Smooth muscle cell (in vitro differentiated cells): ENCODE results near the gene NAV3. TPM values are rescaled to one million over a fixed set of nuclear protein-coding genes. Genes with fewer than 3 reads are reported as not detected.
A peak's percentile ranks its signal among the peaks of the same experiment; 100 is the strongest.

Source experiments
- DNase-seq: peaks from one replicate; lab custom pipeline; 2025; ENCODE audit not compliant: unreplicated experiment; lab: John Stamatoyannopoulos, UW
- H2AFZ ChIP-seq: fragments of 200-600 bp; sonication (generic); 2 replicates; pipeline ENCODE4 v1.6.0; 2016; ENCODE audit warnings: antibody characterized with exemption, low read depth, mild to moderate bottlenecking
- H3F3A ChIP-seq: fragments of 200-600 bp; sonication (generic); 2 replicates; pipeline ENCODE4 v1.6.0; 2017; ENCODE audit warnings: antibody characterized with exemption, low read depth
- H3K27ac ChIP-seq: fragments of 200-600 bp; sonication (generic); 2 replicates; pipeline ENCODE4 v1.5.1; 2016; ENCODE audit warnings: low read depth, mild to moderate bottlenecking
- H3K27me3 ChIP-seq: fragments of 200-600 bp; sonication (generic); 2 replicates; pipeline ENCODE4 v1.6.1; 2016; ENCODE audit warnings: low read depth, mild to moderate bottlenecking
- H3K36me3 ChIP-seq: fragments of 200-600 bp; sonication (generic); 2 replicates; pipeline ENCODE4 v1.5.1; 2016; ENCODE audit warnings: low read depth
- H3K4me1 ChIP-seq: fragments of 200-600 bp; sonication (generic); 2 replicates; pipeline ENCODE4 v1.5.1; 2016; ENCODE audit warnings: low read depth
- H3K4me2 ChIP-seq: fragments of 200-600 bp; sonication (generic); 2 replicates; pipeline ENCODE4 v1.6.0; 2016; ENCODE audit warnings: mild to moderate bottlenecking
- H3K4me3 ChIP-seq: fragments of 200-600 bp; sonication (generic); 2 replicates; pipeline ENCODE4 v1.5.1; 2016; ENCODE audit warnings: mild to moderate bottlenecking
- H3K79me2 ChIP-seq: fragments of 200-600 bp; sonication (generic); 2 replicates; pipeline ENCODE4 v1.6.0; 2016; ENCODE audit warnings: low read depth, mild to moderate bottlenecking
- H3K9ac ChIP-seq: fragments of 200-600 bp; sonication (generic); 2 replicates; pipeline ENCODE4 v1.6.0; 2016; ENCODE audit warnings: low read depth
- H3K9me3 ChIP-seq: fragments of 200-600 bp; sonication (generic); replicated peaks from 2 replicates; pipeline ENCODE4 v1.5.1; 2016; ENCODE audit warnings: low read depth
- H4K20me1 ChIP-seq: fragments of 200-600 bp; sonication (generic); 2 replicates; pipeline ENCODE4 v1.6.0; 2016; ENCODE audit warnings: low read depth
- CTCF ChIP-seq: fragments of 200-600 bp; sonication (generic); IDR thresholded peaks from 2 replicates; pipeline ENCODE4 v1.5.1; 2017; ENCODE audit warnings: borderline replicate concordance, mild to moderate bottlenecking, antibody characterized with exemption; ENCODE audit not compliant: insufficient read depth, poor library complexity, severe bottlenecking
- WGBS: methylation state at CpG from one replicate; pipeline ENCODE4 v1.1.7; 2016; ENCODE audit warnings: low lambda C conversion rate; 5-methylcytosine and 5-hydroxymethylcytosine counted together
- polyA plus RNA-seq: library from polyadenylated mRNA; unstranded; fragments of >200 nt; fragmentation: Nextera tagmentation; extraction: Ambion mirVana; gene quantifications from 2 replicates; pipeline ENCODE4 v1.2.1, GENCODE V29; 2016
- total RNA-seq: library from RNA; depleted of rRNA; stranded (reverse); fragments of >200 nt; gene quantifications from 2 replicates; pipeline ENCODE4 v1.2.3, GENCODE V29; 2014

The NAV3 gene
- total and polyA plus RNA-seq, 2 experiments from 2014 or later, result 8.0 to 31.0 TPM

- WGBS, result 59% methylated on average over 6 of the region's 6 CpGs
- H2AFZ ChIP-seq, result no peak overlapping the region
- H3K27me3 ChIP-seq, result no peaks in the 10 kb centered on the region
- H3K36me3 ChIP-seq, result no peaks in the 10 kb centered on the region
- no peak overlapping the region for H3K9ac ChIP-seq
- H3K4me1 ChIP-seq, result peaks cover 9% of the 10 kb centered on the region
- no peaks in the 10 kb centered on the region for H3K9me3 ChIP-seq
- TF ChIP-seq CTCF, result no peak
- H4K20me1 ChIP-seq, result no peaks in the 10 kb centered on the region
- no peak overlapping the region for H3K27ac ChIP-seq
- H3K4me2 ChIP-seq, result no peak overlapping the region
- H3F3A ChIP-seq, result no peaks in the 10 kb centered on the region
- no peaks in the 10 kb centered on the region for H3K79me2 ChIP-seq
- DNase-seq, result no peak
- H3K4me3 ChIP-seq, result no peak overlapping the region
These were observed 348.7 kb downstream of the NAV3 start for GRCh38 chr12:78179346-78179745.

GRCh38 chr12:78181544-78182162 is 351.0 kb downstream of the NAV3 start:
- Histone ChIP-seq H4K20me1 (no peaks in the 10 kb centered on the region), H3K36me3 (no peaks in the 10 kb centered on the region), H3K9me3 (no peaks in the 10 kb centered on the region), H3K4me2 (no peak overlapping the region), H3F3A (no peaks in the 10 kb centered on the region), H2AFZ (no peak overlapping the region), H3K4me3 (no peak overlapping the region), H3K27ac (no peak overlapping the region), H3K79me2 (no peaks in the 10 kb centered on the region), H3K4me1 (peaks cover 9% of the 10 kb centered on the region), H3K27me3 (no peaks in the 10 kb centered on the region), H3K9ac (no peak overlapping the region)
- WGBS, result 32% methylated on average over 3 of the region's 3 CpGs
- DNase-seq, result no peak
- peak; percentile 57 for TF ChIP-seq CTCF

GRCh38 chr12:78183824-78184223 is 353.1 kb downstream of the NAV3 start:
- no peaks in the 10 kb centered on the region for H3K9me3 ChIP-seq
- H3K4me1 ChIP-seq, result peaks cover 9% of the 10 kb centered on the region
- DNase-seq, result no peak
- TF ChIP-seq CTCF, result no peak
- H3F3A ChIP-seq, result no peaks in the 10 kb centered on the region
- no peaks in the 10 kb centered on the region for H4K20me1 ChIP-seq
- no peak overlapping the region for H2AFZ ChIP-seq
- no peaks in the 10 kb centered on the region for H3K79me2 ChIP-seq
- H3K36me3 ChIP-seq, result no peaks in the 10 kb centered on the region
- H3K4me3 ChIP-seq, result no peak overlapping the region
- no peak overlapping the region for H3K4me2 ChIP-seq
- no peaks in the 10 kb centered on the region for H3K27me3 ChIP-seq
- no peak overlapping the region for H3K9ac ChIP-seq
- H3K27ac ChIP-seq, result no peak overlapping the region

GRCh38 chr12:78185109-78185508 is 354.4 kb downstream of the NAV3 start:
- no peaks in the 10 kb centered on the region for H3K79me2 ChIP-seq
- H3K4me2 ChIP-seq, result no peak overlapping the region
- no peak overlapping the region for H3K9ac ChIP-seq
- no peak for TF ChIP-seq CTCF
- no peaks in the 10 kb centered on the region for H4K20me1 ChIP-seq
- no peak overlapping the region for H3K27ac ChIP-seq
- H3K4me3 ChIP-seq, result no peak overlapping the region
- no peak overlapping the region for H2AFZ ChIP-seq
- no peaks in the 10 kb centered on the region for H3K27me3 ChIP-seq
- H3K9me3 ChIP-seq, result no peaks in the 10 kb centered on the region
- no peak for DNase-seq
- H3K4me1 ChIP-seq, result no peaks in the 10 kb centered on the region
- H3F3A ChIP-seq, result no peaks in the 10 kb centered on the region
- H3K36me3 ChIP-seq, result no peaks in the 10 kb centered on the region
